NCI-H82 treated with DMSO at 0.1 percent for 48 hours (cell line): ENCODE results near the gene GAPDH.
A peak's percentile ranks its signal among the peaks of the same experiment; 100 is the strongest.
"Not testable (repeated sequence)": the region's sequence is repeated elsewhere in the genome, so short reads cannot be mapped to it uniquely, and the experiment has no call there.

Experiments
- DNase-seq: peaks from one replicate; lab custom pipeline; 2025; ENCODE audit not compliant: unreplicated experiment; lab: John Stamatoyannopoulos, UW

GAPDH gene

DNA sequence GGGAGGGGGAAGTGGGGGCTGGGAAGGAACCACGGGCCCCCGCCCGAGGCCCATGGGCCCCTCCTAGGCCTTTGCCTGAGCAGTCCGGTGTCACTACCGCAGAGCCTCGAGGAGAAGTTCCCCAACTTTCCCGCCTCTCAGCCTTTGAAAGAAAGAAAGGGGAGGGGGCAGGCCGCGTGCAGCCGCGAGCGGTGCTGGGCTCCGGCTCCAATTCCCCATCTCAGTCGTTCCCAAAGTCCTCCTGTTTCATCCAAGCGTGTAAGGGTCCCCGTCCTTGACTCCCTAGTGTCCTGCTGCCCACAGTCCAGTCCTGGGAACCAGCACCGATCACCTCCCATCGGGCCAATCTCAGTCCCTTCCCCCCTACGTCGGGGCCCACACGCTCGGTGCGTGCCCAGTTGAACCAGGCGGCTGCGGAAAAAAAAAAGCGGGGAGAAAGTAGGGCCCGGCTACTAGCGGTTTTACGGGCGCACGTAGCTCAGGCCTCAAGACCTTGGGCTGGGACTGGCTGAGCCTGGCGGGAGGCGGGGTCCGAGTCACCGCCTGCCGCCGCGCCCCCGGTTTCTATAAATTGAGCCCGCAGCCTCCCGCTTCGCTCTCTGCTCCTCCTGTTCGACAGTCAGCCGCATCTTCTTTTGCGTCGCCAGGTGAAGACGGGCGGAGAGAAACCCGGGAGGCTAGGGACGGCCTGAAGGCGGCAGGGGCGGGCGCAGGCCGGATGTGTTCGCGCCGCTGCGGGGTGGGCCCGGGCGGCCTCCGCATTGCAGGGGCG lies at the start of gene GAPDH:
Gene GAPDH (plus strand): TSS at position 595 of the 772 bp plus-strand sequence. CDS start 316 bp downstream, outside the sequence.
- peak; percentile 92 for DNase-seq

DNA sequence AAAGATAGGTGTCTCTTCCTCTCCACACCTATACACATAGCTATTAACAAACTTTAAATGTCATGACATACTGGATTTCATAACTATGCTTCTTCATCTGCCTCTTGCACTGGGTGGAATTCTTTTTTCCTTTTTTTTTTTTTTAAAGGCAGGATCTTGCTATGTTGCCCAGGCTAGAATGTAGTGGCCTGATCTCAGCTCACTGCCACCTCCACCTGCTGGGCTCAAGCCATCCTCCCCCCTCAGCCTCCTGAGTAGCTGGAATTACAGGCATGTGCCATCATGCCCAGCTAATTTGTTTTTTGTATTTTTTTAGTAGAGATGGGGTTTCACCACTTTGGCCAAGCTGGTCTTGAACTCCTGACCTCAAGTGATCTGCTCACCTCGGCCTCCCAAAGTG lies 46.1 kb upstream of the GAPDH start:
- no peak for DNase-seq

DNA sequence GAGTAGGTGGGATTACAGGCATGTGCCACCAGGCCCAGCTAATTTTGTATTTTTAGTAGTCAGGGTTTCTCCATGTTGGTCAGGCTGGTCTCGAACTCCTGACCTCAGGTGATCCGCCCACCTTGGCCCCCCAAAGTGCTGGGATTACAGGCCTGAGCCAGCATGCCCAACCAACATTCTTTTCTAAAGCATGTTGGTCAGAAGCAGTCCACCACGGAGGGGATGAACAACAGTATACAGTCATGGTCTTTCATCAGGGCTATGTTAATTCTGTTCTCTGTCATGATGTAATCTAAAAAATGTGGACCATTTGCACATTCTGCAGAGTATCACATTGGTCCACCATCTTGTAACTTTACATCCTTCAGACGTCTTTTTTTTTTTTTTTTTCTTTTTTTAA lies 44.9 kb upstream of the GAPDH start:
- DNase-seq, result no peak

DNA sequence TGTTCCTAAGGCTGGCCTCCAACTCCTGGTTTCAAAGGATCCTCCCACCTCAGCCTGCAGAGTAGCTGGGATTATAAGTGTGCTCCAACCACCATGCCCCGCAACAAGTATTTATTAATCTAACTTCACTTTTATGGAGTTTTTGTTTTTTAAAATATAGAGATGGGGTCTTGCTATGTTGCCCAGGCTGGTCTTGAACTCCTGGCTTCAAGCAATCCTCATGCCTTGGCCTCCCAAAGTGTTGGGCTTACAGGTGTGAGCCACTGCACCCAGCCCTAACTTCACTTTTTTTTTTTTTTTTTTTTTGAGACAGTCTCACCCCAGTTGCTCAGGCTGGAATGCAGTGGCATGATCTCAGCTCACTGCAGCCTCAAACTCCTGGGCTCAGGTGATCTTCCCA lies 43.6 kb upstream of the GAPDH start:
- not testable (repeated sequence) for DNase-seq

DNA sequence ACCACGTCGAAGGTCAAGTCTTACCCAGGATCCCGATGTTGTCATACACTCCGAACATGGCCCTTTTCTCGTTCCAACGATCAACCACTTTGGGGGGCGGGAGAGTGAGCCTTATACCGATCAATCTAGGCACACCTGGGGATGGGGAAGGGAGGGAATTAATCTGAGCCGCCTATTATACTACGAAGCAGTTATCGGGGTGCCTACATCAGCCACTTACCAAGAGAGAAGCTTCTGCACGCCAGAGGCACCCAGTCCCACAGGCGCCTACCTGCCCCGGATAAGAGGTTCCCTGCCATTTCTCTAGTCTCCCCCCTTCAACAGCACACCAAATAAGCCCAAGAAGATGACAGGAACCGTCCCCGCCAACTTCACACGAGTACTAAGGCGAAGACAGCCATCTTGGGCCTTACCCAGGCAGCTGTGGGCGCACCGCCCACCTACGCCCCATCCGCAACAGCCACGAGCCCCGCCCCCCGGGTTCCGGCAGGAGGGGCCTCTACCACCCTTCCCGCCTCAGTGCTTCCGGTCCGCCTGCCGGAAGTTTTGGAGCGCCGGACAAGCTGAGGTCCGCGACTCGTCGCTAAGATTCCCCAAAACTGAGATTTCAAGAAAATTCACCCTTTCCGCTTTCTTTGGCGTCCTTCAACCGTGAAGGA lies 41.4 kb upstream of the GAPDH start, which contains the start of gene MRPL51:
Gene MRPL51 (minus strand): TSS at position 425 of the 659 bp plus-strand sequence. CDS start 126 bp downstream, at position 299.
- DNase-seq, result peak; percentile 91

DNA sequence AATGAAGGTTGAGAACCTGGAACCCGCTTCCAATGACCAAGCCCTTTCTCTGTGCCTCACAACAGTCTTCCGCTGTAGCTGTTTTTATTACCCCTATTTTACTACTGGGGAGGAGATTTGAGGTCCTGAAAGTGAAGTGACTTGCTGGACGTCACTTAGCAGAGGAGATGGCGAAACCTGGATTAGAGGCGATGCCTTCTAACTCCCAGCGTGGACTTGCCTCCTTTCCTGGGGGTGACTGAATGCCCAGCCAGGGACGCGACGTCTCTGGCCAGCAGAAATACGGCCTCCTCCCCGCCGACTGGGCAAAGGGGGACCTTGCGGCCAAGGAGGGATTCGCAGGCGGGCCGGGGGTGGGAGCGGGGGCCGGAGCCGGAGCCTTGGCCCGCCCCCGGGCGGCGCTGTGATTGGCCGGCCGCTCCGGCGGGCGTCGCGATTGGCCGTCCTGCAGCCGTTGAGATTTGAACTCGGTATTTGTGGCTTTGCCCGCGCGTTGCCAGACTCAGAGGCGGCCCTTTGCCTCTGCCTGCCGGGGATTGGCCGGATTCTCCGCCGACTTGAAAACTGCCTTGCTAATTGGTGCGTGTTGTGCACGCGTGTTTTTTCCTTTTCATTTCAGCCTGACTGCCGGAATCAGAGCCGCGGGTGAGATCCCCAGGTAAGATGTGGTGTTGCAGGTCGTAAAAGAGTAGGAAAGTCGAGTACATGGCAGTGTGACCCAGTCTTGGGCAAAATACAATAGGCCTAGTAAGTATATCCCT lies 40.6 kb upstream of the GAPDH start, which contains the start of gene NCAPD2:
Gene NCAPD2 (plus strand): TSS at position 606 of the 761 bp plus-strand sequence. CDS start 997 bp downstream, outside the sequence.
- DNase-seq, result peak; percentile 94

DNA sequence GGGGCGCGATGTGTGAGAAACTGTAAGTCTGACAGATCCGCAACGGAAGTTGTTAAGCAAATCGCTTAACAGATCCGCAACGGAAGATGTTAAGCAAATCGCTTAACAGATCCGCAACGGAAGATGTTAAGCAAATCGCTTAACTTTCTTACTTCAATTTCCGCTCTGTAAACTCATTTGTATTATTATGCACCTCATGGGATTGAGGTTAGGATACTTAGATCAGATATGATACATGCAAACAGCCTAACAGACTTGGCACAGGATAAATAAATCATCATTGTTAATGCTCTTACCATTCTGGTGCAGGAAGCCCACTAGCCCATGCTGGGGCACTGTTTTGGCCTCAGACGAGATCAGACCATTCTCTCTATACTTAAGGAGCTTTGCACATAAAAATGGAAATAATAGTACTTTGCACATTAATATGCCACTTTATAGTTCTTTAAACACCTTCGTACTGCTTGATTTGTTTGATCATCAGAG lies 40.0 kb upstream of the GAPDH start:
- peak; percentile 44 for DNase-seq

DNA sequence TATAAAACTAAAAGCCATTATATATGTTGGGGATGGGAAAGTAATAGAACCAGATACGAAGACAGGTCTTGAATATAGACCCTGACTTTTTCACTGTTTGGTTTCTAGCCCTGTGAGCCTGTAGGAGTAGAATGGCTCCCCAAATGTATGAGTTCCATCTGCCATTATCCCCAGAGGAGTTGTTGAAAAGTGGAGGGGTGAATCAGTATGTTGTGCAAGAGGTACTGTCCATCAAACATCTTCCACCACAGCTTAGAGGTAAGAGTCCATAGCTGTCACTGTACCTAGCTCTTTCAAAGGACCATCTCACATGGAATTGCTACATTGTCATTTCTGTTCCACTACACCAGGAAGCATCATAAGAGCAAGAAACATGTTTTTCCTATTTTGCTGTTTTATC lies 39.3 kb upstream of the GAPDH start:
- DNase-seq, result no peak

DNA sequence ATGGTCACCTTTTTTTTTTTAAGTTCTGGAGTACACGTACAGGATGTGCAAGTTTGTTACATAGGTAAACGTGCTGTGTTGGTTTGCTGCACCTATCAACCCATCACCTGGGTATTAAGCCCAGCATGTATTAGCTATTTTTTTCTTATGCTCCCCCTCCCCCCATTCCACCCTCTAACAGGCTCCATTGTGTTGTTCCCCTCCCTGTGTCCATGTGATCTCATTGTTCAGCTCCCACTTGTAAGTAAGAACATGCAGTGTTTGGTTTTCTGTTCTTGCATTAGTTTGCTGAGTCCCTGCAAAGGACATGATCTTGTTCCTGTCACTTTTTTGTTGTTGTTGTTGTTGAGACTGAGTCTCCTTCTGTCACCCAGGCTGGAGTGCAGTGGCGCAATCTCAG lies 37.0 kb upstream of the GAPDH start:
- DNase-seq, result not testable (repeated sequence)

DNA sequence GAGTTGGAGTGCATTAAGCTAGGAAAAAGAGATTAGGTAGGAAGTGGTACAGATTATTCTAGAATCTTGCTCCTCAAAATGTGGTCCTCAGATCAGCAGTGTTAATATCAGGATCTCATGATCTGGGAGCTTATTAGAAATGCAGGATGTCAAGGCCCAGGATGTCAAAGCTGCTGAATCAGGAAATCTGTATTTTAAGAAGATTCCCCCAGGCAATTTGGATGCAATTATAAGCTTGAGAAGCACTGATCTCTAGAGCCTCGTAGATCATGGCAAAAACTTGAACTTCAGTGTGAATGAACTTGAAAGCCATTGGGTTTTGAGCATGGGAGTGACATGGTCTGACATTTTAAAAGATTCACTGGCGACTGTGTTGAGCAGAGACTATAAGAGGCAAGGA lies 33.9 kb upstream of the GAPDH start:
- no peak for DNase-seq

DNA sequence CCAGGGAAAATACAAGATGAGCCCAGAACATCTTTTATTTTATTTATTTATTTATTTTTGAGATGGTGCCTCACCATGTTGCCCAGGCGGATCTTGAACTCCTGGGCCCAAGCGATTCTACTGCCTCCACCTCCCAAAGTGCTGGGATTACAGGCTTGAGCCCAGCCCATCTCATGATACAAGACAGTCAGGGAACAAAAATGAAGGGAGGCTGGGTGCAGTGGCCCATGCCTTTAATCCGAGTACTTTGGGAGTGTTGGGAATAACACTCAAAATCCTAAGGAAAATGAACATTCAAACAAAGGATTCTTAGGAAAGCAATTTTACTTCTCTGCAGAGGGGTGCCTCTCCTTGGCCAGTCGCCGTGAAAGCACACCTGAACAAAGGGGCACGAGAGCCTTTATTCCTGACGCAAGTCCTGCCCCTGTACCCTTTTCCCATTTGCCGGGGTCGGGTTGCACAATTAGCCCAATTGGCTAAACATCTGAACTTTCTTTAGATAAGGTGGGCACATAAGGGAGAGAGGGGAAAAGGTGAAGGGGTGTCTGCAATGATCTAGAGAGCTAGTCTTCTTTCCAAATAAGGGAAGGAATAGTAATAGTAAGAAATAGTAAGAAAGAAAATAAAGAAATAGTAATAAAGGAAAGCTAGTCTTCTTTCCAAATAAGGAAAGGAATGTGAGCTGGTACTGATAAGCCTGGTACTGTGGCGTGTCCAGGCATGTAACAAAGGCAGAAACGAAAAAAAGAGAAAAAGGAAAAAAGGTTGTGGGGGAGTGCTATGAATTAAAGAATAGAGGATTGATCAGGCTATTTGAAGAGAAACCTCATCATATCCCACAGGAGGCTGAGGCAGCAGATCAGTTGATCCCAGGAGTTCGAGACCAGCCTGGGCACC lies 27.0 kb upstream of the GAPDH start:
- no peak for DNase-seq

DNA sequence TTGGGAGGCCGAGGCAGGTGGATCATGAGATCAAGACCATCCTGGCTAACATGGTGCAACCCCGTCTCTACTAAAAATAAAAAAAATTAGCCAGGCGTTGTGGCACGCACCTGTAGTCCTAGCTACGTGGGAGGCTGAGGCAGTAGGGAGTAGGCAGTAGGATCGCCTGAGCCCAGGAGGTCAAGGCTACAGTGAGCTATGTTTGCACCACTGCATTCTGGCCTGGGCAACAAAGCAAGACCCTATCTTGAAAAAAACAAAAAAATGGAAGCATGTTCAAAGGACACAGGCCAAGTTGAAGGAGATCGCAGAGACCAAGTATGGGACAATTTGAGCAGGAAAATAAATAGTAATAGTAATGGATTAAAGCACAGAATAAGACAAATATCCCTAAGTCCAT lies 26.2 kb upstream of the GAPDH start:
- DNase-seq, result no peak

DNA sequence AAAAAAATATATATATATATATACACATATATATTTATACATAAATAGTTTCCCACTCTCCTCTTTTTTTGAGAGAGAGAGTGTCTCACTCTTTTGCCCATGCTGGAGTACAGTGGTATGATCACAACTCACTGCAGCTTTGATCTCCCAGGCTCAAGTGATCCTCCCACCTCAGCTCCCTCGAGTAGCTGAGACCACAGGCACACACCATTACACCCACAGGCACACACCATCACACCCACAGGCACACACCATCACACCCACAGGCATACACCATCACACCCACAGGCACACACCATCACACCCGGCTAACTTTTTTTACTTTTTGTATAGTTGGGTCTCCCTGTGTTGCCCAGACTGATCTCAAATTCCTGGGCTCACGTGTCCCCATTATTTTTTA lies 14.1 kb upstream of the GAPDH start:
- no peak for DNase-seq

DNA sequence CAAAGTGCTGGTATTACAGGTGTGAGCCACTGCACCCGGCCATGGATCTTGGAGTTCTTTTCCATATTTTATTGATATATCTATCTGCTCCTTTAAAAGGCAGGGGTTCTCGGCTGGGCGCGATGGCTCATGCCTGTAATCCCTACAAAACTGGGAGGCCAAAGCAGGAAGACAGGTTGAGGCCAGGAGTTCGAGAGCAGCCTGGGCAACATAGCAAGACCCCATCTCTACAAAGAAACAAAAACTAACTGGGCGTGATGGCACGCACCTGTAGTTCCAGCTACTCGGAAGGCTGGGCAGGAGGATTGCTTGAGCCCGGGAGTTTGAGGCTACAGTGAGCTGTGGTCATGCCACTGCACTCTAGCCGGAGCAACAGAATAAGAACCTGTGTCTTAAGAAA lies 12.1 kb upstream of the GAPDH start:
- DNase-seq, result no peak

DNA sequence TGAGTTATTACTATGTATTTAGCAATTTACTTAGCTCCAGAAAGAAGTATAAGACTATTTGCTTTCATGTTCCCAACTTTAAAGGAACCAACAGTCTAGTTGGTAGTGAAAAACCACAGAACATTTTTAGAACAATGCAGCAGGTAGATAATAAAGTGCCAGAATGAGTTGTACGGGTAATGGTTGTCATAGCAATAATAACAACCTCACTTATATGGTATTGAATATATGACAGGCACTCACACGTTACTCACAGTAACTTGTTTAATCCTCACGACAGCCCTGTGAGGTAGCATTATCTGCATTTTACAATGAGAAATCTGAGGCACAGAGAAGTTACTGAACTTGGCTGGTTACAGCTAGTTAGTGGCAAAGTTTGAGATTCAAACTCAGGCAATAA lies 10.6 kb upstream of the GAPDH start:
- DNase-seq, result no peak

DNA sequence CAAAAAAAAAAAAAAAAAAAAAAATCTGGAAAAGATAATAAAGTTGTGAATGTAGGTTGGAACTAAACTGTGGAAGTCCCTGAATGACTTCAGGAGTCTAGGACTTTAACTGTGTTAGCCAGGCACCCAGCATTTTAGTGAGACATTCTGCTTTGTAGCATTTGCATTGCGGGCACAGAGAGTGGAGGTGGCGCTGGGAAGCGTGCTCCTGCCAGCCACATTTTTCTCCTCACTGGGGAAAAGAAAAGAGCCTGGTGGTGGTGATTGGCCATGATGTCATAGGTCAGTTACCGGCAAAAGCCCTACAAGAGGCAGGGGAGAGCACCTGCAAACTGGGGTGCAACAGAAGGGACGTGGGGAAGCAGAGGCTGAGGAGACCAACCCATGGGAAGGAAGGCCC lies 9.7 kb upstream of the GAPDH start:
- no peak for DNase-seq

DNA sequence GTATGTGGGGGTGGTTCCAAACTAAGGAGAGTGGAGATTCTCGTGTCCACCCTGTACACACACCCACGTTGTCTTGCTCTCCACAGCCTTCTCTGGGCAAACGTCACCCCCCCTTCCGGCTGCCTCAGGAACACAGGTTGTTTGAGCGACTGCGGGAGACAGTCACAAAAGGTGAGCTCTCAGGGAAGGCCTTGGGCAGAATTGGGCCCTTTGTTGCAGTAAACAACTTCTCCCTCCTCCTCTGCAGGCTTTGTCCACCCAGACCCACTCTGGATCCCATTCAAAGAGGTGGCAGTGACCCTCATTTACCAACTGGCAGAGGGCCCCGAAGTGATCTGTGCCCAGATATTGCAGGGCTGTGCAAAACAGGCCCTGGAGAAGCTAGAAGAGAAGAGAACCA lies 8.1 kb upstream of the GAPDH start:
- DNase-seq, result no peak

DNA sequence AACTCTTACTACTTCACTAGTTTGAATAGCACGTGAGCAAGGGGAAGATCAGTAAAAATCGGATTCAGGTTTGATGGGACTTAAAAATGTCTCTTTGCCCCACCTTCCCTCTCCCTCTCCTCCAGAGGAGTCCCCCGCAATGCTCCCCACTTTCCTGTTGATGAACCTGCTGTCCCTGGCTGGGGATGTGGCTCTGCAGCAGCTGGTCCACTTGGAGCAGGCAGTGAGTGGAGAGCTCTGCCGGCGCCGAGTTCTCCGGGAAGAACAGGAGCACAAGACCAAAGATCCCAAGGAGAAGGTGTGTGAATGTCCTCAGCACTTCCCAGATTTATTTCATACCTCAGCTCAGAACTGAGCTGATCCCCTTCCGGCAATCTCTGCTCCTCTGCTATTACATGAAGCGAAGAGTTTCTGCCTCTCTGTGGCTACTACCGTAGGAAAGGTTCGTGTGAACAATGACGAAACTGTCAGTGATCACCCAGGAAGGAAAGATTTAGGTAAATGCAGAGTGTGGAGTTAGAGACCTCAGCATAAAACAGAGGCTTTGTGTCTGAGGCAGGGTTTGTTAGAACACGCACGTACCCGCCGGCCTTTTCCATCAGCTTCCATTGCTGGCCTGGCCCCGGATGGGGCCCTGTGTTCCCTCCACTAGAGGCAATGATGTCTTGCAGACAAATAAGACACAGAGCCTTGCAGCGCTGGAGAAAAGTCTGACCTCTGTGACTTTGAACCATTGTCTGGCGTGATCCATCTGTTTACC lies 7.4 kb upstream of the GAPDH start:
- no peak for DNase-seq

DNA sequence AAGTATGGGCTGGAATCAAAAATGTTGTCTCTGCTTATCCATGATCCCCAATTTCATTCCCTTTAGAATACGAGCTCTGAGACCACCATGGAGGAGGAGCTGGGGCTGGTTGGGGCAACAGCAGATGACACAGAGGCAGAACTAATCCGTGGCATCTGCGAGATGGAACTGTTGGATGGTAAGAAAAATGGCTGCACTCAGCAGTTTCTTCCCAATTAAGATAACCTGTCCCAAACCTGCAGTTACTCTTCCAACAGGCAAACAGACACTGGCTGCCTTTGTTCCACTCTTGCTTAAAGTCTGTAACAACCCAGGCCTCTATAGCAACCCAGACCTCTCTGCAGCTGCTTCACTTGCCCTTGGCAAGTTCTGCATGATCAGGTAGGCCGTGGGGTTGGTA lies 6.6 kb upstream of the GAPDH start:
- no peak for DNase-seq
